ENCODE results near the gene FGF18.

FGF18 gene

DNA sequence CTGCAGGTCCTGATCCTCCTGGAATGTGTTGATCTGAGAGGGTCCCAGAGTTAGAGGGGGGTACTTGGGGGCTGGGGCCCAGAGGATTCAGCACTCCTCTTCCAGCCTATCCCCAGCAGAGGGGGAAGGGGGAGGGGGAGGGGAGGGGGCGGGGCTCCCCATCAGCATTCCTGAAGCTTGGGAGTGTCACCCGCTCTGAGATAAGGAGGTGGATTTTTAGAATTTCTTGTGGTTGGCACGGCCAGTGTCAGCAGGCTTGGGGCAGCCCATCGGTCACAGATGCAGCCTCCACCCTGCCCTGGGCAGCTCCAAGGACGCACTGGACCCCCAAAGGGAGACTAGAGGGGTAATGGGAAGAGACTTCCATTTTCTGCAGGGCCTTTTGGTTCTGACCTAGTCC lies 5.3 kb downstream of the FGF18 start:
- TF ChIP-seq ZNF274 (IDR thresholded peaks at IDR 0.05; ENCODE audit: low read depth, low read length) = no peak
- no peak overlapping the region for H3K4me3 ChIP-seq (ENCODE audit: low read length)

GRCh38 chr5:171425596-171426244 lies 6.3 kb downstream of the FGF18 start:
- TF ChIP-seq ZNF274 (IDR thresholded peaks at IDR 0.05; ENCODE audit: low read depth, low read length) = no peak
- no peak overlapping the region for H3K4me3 ChIP-seq (ENCODE audit: low read length)

DNA sequence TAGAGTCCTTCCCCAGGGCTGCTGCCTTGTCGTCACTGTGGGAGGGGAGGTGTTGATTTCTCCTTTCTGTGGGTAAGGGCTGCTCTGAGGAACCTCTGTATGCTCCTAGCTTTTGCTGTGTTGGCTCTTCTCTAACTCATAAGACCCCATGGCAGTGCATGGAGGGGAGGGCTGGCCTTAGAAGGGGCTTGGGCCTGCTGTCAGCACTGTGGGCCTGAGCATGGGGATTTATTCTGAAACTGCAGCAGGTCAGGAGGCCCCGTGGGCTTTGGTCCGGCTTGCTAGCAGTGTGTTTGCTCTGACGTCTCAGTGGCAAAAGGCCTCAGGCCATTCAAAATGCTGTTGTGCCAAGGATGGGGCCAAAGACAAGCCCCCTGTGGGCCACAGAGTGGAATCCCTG lies 6.8 kb downstream of the FGF18 start:
- no peak overlapping the region for H3K4me3 ChIP-seq (ENCODE audit: low read length)
- no peak for TF ChIP-seq ZNF274 (IDR thresholded peaks at IDR 0.05; ENCODE audit: low read depth, low read length)

- H3K4me3 ChIP-seq (ENCODE audit: low read length) = no peak overlapping the region
- no peak for TF ChIP-seq ZNF274 (IDR thresholded peaks at IDR 0.05; ENCODE audit: low read depth, low read length)
These were observed 7.2 kb downstream of the FGF18 start for GRCh38 chr5:171426680-171427079.

DNA sequence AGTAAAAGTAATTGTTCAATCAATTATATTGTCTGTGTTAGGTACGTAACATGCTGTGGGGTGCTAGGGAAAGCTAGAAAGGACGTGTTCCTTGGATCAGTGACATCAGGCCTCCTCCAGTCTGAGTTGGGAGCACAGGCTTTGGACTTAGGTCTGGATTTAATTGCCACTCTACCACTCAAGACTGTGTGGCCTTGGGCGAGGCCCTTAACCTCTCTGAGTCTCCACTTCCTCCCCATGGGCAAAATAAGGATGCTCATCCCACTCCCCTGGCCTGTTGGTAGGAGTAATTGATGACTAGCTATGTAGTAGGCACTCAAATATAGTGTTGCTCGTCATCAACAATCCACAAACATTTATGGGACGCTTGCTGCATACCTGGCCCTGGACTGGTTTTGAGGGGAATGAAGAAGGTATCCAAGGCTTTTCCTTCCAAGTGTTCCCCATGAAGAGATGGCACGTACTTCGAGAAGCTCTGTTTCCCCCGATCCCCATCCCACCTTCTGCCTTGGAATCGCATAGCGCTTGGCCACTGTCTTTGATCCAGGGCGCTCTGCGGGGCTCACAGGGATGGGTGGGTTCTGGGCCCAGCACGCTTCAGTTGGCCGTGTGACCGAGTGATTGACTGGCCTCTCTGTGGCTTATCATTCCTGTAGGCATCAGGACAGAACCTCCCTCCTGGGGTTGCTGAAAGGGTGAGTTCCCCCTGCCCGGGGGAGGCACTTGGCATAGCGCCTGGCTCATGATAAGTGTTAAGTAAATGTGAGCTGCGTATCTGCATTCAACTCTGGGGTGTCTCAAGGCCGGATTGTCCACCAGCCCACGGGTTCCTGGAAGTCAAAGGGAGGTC lies 8.1 kb downstream of the FGF18 start:
- TF ChIP-seq ZNF274 (IDR thresholded peaks at IDR 0.05; ENCODE audit: low read depth, low read length) = no peak
- H3K4me3 ChIP-seq (ENCODE audit: low read length) = no peak overlapping the region

DNA sequence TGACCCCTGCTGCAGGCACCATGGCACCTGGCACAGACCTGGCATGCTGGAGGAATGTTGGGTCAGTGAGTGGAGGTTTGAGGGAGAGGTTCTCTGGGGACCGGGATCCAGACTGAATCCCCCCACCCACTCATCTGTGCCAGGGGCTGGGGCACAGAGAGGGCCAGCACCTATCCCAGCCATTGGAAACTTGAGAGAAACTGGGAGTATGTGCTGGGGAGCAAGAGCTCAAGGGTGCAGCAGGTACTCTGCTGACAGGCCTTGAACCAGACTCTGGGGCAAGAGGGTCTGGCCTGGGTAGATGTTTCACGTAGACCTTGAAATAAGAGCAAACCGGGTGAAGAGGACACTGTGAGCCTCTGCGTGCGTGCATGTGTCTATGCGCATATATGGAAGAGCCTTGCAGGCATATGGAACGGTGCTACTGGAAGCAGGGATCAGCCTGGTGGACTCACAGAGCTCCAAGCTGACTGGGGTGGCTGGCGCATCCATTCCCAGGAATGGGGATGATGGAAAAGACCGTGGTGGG lies 8.8 kb downstream of the FGF18 start:
- TF ChIP-seq ZNF274 (IDR thresholded peaks at IDR 0.05; ENCODE audit: low read depth, low read length) = no peak

GRCh38 chr5:171428809-171429542 lies 9.5 kb downstream of the FGF18 start:
- TF ChIP-seq ZNF274 (IDR thresholded peaks at IDR 0.05; ENCODE audit: low read depth, low read length) = no peak
- H3K4me3 ChIP-seq (ENCODE audit: low read length) = no peak overlapping the region

More for the DNA sequence above, 8.8 kb downstream of the FGF18 start:
- H3K4me3 ChIP-seq (ENCODE audit: low read length) = no peak overlapping the region

DNA sequence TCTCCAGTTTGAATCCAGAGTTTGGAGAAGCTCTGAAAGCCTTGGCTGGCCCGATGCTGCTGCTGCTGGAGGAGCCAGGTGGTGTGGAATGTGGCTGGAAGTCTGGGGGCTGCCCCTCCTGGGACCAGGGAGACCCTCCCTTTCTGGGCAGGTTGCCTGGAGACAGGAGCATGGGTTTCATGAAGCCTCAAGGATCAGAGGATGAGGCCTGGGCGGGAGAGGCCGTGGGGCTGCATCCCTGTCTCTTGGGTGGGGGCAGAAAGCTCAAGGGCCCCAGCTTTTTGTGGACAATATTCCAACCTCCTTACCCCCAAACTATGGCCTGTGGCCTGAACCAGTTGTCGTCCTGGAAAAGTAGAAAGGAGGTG lies 10.1 kb downstream of the FGF18 start:
- TF ChIP-seq ZNF274 (IDR thresholded peaks at IDR 0.05; ENCODE audit: low read depth, low read length) = no peak
- no peak overlapping the region for H3K4me3 ChIP-seq (ENCODE audit: low read length)

DNA sequence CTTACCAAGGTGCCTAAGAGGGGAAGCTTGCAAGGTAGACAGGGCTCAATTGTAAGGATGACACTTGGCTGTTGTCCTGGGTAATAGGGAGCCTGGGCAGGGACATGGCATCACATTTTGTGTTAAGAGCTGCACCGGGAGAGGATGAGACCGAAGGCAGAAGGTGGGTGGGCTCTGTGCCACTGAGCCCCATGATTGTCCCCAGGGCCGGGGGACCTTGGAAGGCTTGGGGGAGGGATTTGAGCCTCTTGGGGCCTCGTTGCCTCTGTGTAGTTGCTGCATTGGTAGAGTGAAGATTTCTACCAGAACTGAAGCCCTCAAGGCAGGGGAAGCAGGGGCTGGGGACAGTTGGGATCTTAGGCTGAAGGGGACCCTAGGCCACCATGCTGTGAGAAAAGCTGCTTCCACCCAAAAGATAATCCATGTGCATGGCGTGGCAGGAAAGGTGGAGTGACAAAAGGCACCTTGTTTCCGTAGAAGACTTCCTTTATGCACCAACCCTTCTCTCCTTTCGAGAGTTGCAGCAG lies 11.9 kb downstream of the FGF18 start:
- H3K4me3 ChIP-seq (ENCODE audit: low read length) = no peak overlapping the region
- no peak for TF ChIP-seq ZNF274 (IDR thresholded peaks at IDR 0.05; ENCODE audit: low read depth, low read length)

GRCh38 chr5:171432076-171432475 lies 12.6 kb downstream of the FGF18 start:
- H3K4me3 ChIP-seq (ENCODE audit: low read length) = no peak overlapping the region
- TF ChIP-seq ZNF274 (IDR thresholded peaks at IDR 0.05; ENCODE audit: low read depth, low read length) = no peak

DNA sequence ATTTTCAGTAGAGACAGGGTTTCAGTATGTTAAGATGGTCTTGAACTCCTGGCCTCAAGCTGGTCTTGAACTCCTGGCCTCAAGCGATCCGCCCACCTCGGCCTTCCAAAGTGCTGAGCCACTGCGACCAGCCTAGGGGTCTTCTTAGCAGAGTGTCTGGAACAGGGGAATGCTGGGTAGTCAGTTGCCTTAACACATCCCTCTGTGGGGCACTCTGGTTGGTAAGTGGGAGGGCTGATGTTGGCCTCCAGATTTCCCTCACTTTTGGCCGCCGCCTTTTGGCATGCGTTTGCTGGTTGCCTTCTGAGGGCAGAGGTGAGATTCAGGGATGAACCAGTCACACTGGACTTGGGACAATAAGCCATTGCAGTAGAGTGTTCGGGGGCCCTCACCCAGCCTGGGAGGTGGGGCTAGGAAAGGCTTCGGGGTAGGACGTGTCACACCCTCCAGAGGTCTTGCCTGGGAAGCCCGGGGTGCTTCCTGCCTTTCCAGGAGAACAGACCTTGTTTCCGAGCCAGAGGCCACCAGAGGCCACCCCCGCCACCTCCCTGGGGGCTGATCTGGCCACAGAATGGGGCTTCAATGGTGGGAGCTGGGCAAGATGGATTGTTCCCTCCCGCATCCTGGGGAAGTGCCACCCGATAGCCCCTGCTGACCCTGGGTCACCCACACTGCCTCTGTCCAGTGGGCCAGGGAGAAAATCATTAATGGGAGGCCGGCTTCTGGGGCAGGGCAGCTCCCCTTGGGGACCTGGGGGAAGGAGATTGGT lies 13.3 kb downstream of the FGF18 start:
- H3K4me3 ChIP-seq (ENCODE audit: low read length) = no peak overlapping the region
- no peak for TF ChIP-seq ZNF274 (IDR thresholded peaks at IDR 0.05; ENCODE audit: low read depth, low read length)

- TF ChIP-seq ZNF274 (IDR thresholded peaks at IDR 0.05; ENCODE audit: low read depth, low read length) = no peak
- no peak overlapping the region for H3K4me3 ChIP-seq (ENCODE audit: low read length)
These were observed 13.9 kb downstream of the FGF18 start for GRCh38 chr5:171433352-171433698.

DNA sequence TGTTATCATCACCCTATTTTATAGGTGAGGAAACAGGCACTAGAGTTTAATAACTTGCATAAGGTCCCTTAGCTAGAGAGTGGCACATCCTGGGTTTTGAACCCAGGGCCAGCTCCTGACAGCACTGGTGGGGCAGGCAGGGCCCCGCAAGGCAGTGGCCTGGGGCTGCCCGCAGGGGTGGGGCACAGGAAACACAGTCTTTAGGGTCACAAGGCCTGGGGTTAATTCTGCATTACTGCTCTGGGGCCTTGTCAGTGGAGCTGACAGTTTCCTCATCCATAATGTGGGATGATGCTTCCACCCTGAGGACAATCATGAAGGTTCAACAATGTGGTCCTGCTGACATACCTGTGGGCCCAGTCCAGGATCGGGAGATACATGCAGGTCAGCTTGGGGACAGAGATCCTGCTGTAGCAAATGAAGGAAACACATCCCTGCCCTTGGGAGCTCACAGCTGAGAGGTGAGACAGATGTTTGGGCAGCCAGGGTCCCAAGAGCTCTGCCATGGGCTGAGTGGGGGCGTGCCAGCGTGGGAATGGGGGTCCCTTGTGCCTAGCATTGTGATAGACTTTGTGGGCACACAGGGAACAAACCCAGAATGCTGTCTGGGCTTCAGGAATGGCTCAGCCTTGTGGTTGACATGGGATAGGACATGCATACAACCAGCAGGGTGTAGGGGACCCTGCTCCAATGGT lies 14.7 kb downstream of the FGF18 start:
- TF ChIP-seq ZNF274 (IDR thresholded peaks at IDR 0.05; ENCODE audit: low read depth, low read length) = no peak
- no peak overlapping the region for H3K4me3 ChIP-seq (ENCODE audit: low read length)
